ENCODE data around the gene ZNF507. TPM values are rescaled to one million over a fixed set of nuclear protein-coding genes. Genes with fewer than 3 reads are reported as not detected.

The ZNF507 gene
- total and polyA plus RNA-seq, 2 of the 8 experiments (the other 6 are each of a cell fraction or from before 2014, with no cell fraction given) = 8.6 to 28.8 TPM

DNA sequence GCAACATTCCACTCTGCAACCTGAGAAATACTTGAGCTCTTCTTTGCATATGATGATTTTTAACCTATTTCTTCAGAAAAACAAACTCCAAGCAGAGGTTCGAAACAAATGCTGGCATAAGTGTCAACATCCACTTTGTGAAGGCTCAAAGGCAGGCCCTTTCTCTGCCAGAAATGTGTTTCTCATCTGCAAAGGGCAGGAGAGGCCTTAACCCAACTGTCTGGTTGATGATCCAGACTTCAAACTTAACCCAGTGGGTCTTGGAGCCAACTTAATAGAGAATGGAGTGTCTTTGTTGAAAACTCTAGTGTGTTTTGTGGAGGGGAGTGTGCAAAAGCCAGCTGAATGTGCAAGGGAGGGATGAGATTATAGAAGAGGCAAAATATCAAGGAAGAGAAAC lies 28.3 kb upstream of the ZNF507 start (continued):
- TF ChIP-seq TEAD4 (IDR thresholded peaks at IDR 0.05; ENCODE audit: low read depth, low read length) (no peak), EZH2 (IDR thresholded peaks at IDR 0.05; ENCODE audit: low read depth, low read length, severe bottlenecking) (no peak)
- TF ChIP-seq, protein P1, sequence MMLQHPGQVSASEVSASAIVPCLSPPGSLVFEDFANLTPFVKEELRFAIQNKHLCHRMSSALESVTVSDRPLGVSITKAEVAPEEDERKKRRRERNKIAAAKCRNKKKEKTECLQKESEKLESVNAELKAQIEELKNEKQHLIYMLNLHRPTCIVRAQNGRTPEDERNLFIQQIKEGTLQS (IDR thresholded peaks at IDR 0.05; ENCODE audit: insufficient read depth, low read depth, low read length) = no peak
